Tibial nerve (tissue), 4 donors: ENCODE measurements around the gene ALKBH4. TPM values are rescaled to one million over a fixed set of nuclear protein-coding genes. Genes with fewer than 3 reads are reported as not detected.
A peak's percentile ranks its signal among the peaks of the same experiment; 100 is the strongest.

ENCODE experiments used
- DNase-seq, 2 donors: peaks; one replicate each; pipeline ENCODE4 v3.0.0-alpha.2; 2019; ENCODE audit warnings: low spot score in 2 of 2
- H3K27ac ChIP-seq, 4 donors: fragments of 200-600 bp; sonication (generic) in 3 of 4; one replicate each; pipeline ENCODE4 v1.5.1; 2017 to 2019; ENCODE audit warnings: mild to moderate bottlenecking in 1 of 4
- H3K27me3 ChIP-seq, 2 donors: fragments of 200-600 bp; sonication (generic) in 1 of 2; one replicate each; pipeline versions ENCODE4 v1.5.1 to v1.6.0; 2017 to 2019
- H3K36me3 ChIP-seq, 3 donors: fragments of 200-600 bp; sonication (generic); one replicate each; pipeline ENCODE4 v1.5.1; 2018 to 2019
- H3K4me1 ChIP-seq, 4 donors: fragments of 200-600 bp; sonication (generic) in 3 of 4; one replicate each; pipeline ENCODE4 v1.5.1; 2017 to 2019
- H3K4me3 ChIP-seq, 4 donors: fragments of 200-600 bp; sonication (generic) in 3 of 4; one replicate each; pipeline ENCODE4 v1.5.1; 2017 to 2019; ENCODE audit warnings: mild to moderate bottlenecking in 1 of 4, moderate library complexity in 1 of 4
- H3K9me3 ChIP-seq, 4 donors: fragments of 200-600 bp; sonication (generic) in 3 of 4; one replicate each; pipeline ENCODE4 v1.5.1; 2017 to 2019
- EP300 ChIP-seq, 2 donors: sonication (generic); formaldehyde crosslinking; IDR thresholded peaks; one replicate each; pipeline ENCODE4 v1.6.1; 2017; ENCODE audit warnings: antibody characterized with exemption in 2 of 2, mild to moderate bottlenecking in 1 of 2
- POLR2A ChIP-seq, 2 donors: fragments of 450-650 bp; IDR thresholded peaks; one replicate each; pipeline ENCODE4 v1.6.1; 2017; ENCODE audit warnings: antibody characterized with exemption in 2 of 2, mild to moderate bottlenecking in 2 of 2, moderate library complexity in 2 of 2
- WGBS, 2 donors: methylation state at CpG; one replicate each; pipeline ENCODE4 v1.1.5; 2018; 5-methylcytosine and 5-hydroxymethylcytosine counted together
- total RNA-seq, 4 donors: library from RNA; depleted of rRNA; stranded (reverse); fragments of >200 nt; gene quantifications; one replicate each; pipeline ENCODE4 v1.1.0, GENCODE V29; 2016
- TF ChIP-seq, protein P1 (sequence below), 5 experiments: fragments of 200-600 bp in 3 of 5; fragments of 450-650 bp in 2 of 5; sonication (generic) in 3 of 5; IDR thresholded peaks; one replicate each; pipeline ENCODE4 v1.5.1; 2016 to 2019; ENCODE audit warnings: antibody characterized with exemption in 5 of 5, mild to moderate bottlenecking in 3 of 5, moderate library complexity in 2 of 5

ALKBH4 gene
- total RNA-seq, 4 donors from 2014 or later = 17.4 to 21.0 (median 19.1) TPM

DNA sequence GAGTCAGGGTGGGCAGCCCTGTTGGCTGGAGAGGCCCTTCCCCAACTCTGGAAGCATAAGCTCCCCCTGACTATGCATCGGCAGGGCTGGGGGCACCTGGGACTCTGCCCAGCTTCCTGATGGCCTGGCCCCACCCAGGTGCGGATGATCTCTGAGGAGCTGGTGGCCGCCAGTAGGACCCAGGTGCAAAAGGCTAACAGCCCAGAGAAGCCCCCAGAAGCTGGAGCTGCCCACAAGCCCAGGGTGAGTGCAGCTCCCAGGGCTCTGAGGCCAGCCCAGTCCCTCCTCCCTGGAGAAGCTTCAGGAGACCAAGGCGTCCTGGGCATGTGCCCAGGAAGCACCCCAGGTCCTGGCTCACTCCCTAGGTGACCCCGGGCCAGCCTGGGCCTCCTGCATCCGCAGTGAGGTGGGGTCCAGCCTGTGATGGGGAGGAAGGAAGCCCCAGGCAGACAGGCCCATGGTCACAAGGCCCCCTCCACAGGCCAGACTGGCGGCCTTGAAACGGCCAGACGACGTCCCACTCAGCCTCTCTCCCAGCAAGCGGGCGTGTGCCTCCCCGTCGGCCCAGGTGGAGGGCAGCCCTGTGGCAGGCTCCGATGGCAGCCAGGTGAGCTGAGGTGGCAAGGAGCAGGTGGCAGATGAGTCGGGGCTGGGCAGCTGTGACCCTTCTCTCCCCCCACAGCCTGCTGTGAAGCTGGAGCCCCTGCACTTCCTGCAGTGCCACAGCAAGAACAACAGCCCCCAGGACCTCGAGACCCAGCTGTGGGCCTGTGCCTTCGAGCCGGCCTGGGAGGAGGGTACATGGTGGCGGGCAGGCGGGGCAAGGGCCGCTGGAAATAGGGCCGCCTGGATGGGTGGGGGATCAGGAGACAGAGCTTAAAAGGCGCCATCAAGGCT is 3.2 kb upstream of the ALKBH4 start:
- peaks cover 0 to 55% (median 0%) of the 10 kb centered on the region in 3 donors for H3K36me3 ChIP-seq
- no peak overlapping the region for H3K4me3 ChIP-seq
- H3K9me3 ChIP-seq = no peaks in the 10 kb centered on the region
- no peak for TF ChIP-seq EP300 (IDR thresholded peaks at IDR 0.05)
- TF ChIP-seq, protein P1, sequence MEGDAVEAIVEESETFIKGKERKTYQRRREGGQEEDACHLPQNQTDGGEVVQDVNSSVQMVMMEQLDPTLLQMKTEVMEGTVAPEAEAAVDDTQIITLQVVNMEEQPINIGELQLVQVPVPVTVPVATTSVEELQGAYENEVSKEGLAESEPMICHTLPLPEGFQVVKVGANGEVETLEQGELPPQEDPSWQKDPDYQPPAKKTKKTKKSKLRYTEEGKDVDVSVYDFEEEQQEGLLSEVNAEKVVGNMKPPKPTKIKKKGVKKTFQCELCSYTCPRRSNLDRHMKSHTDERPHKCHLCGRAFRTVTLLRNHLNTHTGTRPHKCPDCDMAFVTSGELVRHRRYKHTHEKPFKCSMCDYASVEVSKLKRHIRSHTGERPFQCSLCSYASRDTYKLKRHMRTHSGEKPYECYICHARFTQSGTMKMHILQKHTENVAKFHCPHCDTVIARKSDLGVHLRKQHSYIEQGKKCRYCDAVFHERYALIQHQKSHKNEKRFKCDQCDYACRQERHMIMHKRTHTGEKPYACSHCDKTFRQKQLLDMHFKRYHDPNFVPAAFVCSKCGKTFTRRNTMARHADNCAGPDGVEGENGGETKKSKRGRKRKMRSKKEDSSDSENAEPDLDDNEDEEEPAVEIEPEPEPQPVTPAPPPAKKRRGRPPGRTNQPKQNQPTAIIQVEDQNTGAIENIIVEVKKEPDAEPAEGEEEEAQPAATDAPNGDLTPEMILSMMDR (IDR thresholded peaks at IDR 0.05) = no peak
- no peak for TF ChIP-seq POLR2A (IDR thresholded peaks at IDR 0.05)
- H3K27me3 ChIP-seq = no peaks in the 10 kb centered on the region
- peaks cover 0 to 30% (median 17%) of the 10 kb centered on the region in 4 donors for H3K4me1 ChIP-seq
- no peak for DNase-seq
- H3K27ac ChIP-seq = no peak overlapping the region
- 88 to 90% methylated on average over 15 to 22 of the region's 24 CpGs for WGBS, 2 donors

DNA sequence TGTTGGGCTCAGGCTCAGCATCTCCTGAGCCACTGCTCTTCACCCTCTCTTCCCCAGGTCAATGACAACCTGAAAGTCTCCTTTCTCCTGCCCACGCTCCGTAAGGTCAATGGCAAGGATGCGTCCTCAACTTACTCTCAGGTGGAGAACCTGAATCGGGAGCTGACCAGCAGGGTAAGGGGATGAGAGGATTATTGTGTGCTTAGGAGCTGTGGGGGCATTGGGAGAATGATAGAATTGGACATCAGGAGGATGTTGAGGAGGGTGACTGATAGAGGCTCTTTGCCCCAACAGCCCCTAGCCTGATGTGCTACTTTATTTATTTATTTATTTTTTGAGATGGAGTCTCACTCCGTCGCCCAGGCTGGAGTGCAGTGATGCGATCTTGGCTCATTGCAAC is 1.4 kb upstream of the ALKBH4 start:
- Histone ChIP-seq H3K4me1 (peaks cover 0 to 41% (median 17%) of the 10 kb centered on the region in 4 donors), H3K27ac (no peak overlapping the region), H3K9me3 (no peaks in the 10 kb centered on the region), H3K4me3 (peak overlapping the region in 1 of 4 donors; percentile 65), H3K36me3 (peaks cover 0 to 37% (median 0%) of the 10 kb centered on the region in 3 donors), H3K27me3 (no peaks in the 10 kb centered on the region)
- DNase-seq = no peak
- 93 to 97% methylated on average over 7 of the region's 7 CpGs for WGBS, 2 donors
- TF ChIP-seq EP300 (IDR thresholded peaks at IDR 0.05) = no peak

DNA sequence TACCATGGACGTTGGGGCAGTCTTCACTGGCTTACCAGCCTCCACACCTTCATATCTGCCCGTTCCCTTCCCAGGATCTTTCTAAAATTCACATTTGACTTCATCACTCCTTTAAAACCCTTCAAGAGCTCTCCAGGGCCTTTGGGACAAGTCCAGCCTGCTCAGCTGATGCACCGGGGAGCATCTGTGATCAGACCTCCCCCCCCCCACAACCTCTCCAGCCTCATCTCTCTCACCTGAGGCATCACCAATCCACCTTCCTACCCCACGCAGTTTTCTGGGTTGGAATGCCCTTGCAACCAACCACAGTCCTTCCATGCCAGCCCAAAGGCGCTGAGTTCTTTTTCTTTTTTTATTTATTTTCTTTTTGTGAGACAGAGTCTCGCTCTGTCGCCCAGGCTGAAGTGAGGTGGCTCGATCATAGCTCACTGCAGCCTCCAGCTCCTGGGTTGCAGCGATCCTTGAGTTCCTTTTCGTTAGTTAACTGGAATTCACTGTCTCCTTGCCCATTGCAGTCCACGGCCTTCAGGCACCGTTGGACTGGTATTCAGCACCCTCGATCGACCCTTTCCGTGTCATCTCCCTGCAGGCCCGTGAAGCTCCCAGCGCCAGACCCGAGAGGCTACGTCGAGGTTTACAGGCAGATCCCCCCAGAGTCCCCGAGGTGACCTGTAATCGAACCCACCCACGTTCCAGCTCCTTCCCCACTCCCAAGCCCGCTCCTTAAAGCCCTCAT is 654 bp downstream of the ALKBH4 start:
- H3K9me3 ChIP-seq = no peaks in the 10 kb centered on the region
- TF ChIP-seq, protein P1 (IDR thresholded peaks at IDR 0.05) = no peak
- no peak for TF ChIP-seq POLR2A (IDR thresholded peaks at IDR 0.05)
- TF ChIP-seq EP300 (IDR thresholded peaks at IDR 0.05) = no peak
- no peak for DNase-seq
- no peaks in the 10 kb centered on the region for H3K27me3 ChIP-seq
- H3K4me1 ChIP-seq = peaks cover 0 to 41% (median 17%) of the 10 kb centered on the region in 4 donors
- H3K27ac ChIP-seq = peak overlapping the region in 3 of 4 donors; percentile 57 to 82 (median 74)
- H3K4me3 ChIP-seq = peak overlapping the region; percentile 52 to 92 (median 71)
- peaks cover 0 to 34% (median 0%) of the 10 kb centered on the region in 3 donors for H3K36me3 ChIP-seq
- 12 to 15% methylated on average over 24 of the region's 24 CpGs for WGBS, 2 donors

DNA sequence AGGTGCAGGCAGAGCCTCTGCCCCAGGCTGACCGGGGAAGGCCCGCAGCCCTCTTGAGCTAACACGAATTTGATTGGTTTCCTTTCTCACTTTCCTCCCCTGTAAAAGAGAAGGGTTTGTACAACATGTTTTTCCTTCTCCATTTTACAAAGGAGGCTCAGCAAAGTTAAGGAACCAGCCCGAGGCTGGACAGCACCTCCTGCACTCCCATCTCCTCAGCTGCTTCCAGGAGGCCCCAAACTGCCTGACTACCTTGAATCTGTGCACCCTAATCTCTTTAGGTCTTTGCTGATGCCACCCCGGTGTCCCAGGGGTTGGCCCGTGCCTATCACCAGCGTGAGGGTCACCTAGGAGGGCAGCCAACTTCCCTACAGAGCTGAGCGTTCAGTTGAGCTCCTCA is 4.2 kb downstream of the ALKBH4 start:
- TF ChIP-seq, protein P1 (IDR thresholded peaks at IDR 0.05) = no peak
- TF ChIP-seq POLR2A (IDR thresholded peaks at IDR 0.05) (no peak), EP300 (IDR thresholded peaks at IDR 0.05) (no peak)
- no peak for DNase-seq
- Histone ChIP-seq H3K36me3 (peaks cover 0 to 51% (median 3%) of the 10 kb centered on the region in 3 donors), H3K27ac (no peak overlapping the region), H3K27me3 (no peaks in the 10 kb centered on the region), H3K9me3 (no peaks in the 10 kb centered on the region), H3K4me3 (no peak overlapping the region), H3K4me1 (peaks cover 0 to 26% (median 10%) of the 10 kb centered on the region in 4 donors)
- WGBS, 2 donors = 83% methylated on average over 8 of the region's 8 CpGs

DNA sequence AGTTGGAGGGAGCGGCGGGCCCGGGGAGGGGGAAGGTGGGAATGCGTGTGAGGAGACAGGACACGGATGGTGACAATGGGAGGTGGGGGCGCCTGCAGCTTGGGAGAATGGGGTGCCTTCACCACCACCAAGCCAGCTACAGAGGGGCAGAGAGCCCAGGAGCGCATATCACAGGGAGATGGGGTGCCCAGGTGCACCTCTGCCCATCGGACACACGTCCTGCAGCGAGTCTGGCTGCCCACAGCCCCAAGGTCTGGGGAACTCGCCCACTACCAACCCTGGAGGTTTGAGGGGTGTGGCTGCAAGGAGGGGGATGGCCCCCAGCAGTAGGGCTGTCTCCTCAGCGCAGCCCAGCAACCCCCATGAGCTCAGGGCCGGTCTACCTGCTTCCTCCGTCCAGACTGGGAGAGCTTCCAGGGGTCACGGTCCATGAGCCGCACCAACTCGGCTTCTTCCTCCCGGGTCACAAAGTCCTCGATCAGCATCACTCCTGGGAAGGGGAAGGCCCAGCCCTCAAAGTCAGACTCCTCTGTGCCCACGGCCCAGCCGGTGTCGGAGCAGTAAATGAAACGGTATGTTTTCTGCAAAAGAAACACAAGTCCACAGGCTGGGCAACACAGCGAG is 5.3 kb downstream of the ALKBH4 start:
- WGBS, 2 donors = 89 to 94% methylated on average over 21 to 24 of the region's 24 CpGs
- no peak for TF ChIP-seq EP300 (IDR thresholded peaks at IDR 0.05)
- no peaks in the 10 kb centered on the region for H3K27me3 ChIP-seq
- H3K9me3 ChIP-seq = no peaks in the 10 kb centered on the region
- DNase-seq = no peak
- H3K27ac ChIP-seq = no peak overlapping the region
- peaks cover 0 to 62% (median 3%) of the 10 kb centered on the region in 3 donors for H3K36me3 ChIP-seq
- no peak overlapping the region for H3K4me3 ChIP-seq
- peaks cover 0 to 25% (median 10%) of the 10 kb centered on the region in 4 donors for H3K4me1 ChIP-seq
